K562 (cell line): ENCODE data around the gene GLB1L.

ENCODE experiments used
- CBX5 ChIP-seq: IDR thresholded peaks from 2 replicates; pipeline ENCODE4 v1.6.1; 2014; ENCODE audit warnings: low read depth, borderline replicate concordance
- CBX8 ChIP-seq: fragments of 200-600 bp; sonication (generic); IDR thresholded peaks from 2 replicates; pipeline ENCODE4 v1.6.1; 2012; ENCODE audit warnings: borderline replicate concordance, mixed run types, low read depth, mild to moderate bottlenecking, moderate library complexity, mixed read lengths, low read length, control low read depth, inconsistent platforms; ENCODE audit not compliant: poor library complexity, severe bottlenecking; ENCODE audit errors: extremely low read depth
- CUX1 ChIP-seq: fragments of 200-800 bp; sonication (Bioruptor generic); IDR thresholded peaks from 2 replicates; pipeline ENCODE4 v1.6.1; 2016; ENCODE audit warnings: missing genetic modification characterization, missing compliant biosample characterization
- ELF4 ChIP-seq: fragments of 450-650 bp; formaldehyde crosslinking; IDR thresholded peaks from 2 replicates; pipeline ENCODE4 v1.4.0; 2022; ENCODE audit warnings: missing genetic modification characterization
- ERF ChIP-seq: fragments of 450-650 bp; formaldehyde crosslinking; IDR thresholded peaks from 2 replicates; pipeline ENCODE4 v1.4.0; 2020; ENCODE audit warnings: mild to moderate bottlenecking, mixed read lengths
- ETV6 ChIP-seq, 3 experiments: fragments of 150-350 bp in 1 of 3; sonication (generic) in 1 of 3; formaldehyde crosslinking in 1 of 3; IDR thresholded peaks; 2 replicates each; pipeline versions ENCODE4 v1.6.1 to v1.8.0; 2014 to 2022; ENCODE audit warnings: borderline replicate concordance in 2 of 3, low read depth in 2 of 3, antibody characterized with exemption in 1 of 3, low read length in 1 of 3, mild to moderate bottlenecking in 1 of 3, missing genetic modification reagents in 1 of 3
- KDM5B ChIP-seq: fragments of 200-600 bp; sonication (generic); IDR thresholded peaks from 2 replicates; pipeline ENCODE4 v1.6.1; 2012; ENCODE audit warnings: low read depth, mild to moderate bottlenecking, moderate library complexity, low read length, control low read depth, inconsistent platforms; ENCODE audit not compliant: insufficient replicate concordance
- MLLT1 ChIP-seq, 2 experiments: fragments of 450-650 bp; IDR thresholded peaks; 2 replicates each; pipeline ENCODE4 v1.6.1; 2016
- POLR2AphosphoS5 ChIP-seq: IDR thresholded peaks from 2 replicates; pipeline ENCODE4 v1.6.1; 2011; ENCODE audit warnings: mild to moderate bottlenecking, low read depth, low read length, moderate library complexity; ENCODE audit not compliant: control insufficient read depth, insufficient read depth
- RNF2 ChIP-seq: sonication (generic); IDR thresholded peaks from 2 replicates; pipeline ENCODE4 v1.6.1; 2016
- XRCC4 ChIP-seq: IDR thresholded peaks from one replicate; pipeline ENCODE4 v1.6.1; 2011; ENCODE audit not compliant: insufficient read depth, insufficient read length; ENCODE audit errors: extremely low read depth
- ZNF184 ChIP-seq: sonication (generic); formaldehyde crosslinking; IDR thresholded peaks from 2 replicates; pipeline ENCODE4 v1.5.0; 2020; ENCODE audit warnings: missing genetic modification reagents
- ZNF274 ChIP-seq: IDR thresholded peaks from 2 replicates; pipeline ENCODE4 v1.6.1; 2011; ENCODE audit warnings: low read depth, mild to moderate bottlenecking, low read length, moderate library complexity, borderline replicate concordance

- TF ChIP-seq ERF (CRISPR knock-in tag): no peak
- no peak for TF ChIP-seq CUX1 (CRISPR knock-in tag)
- no peak for TF ChIP-seq POLR2AphosphoS5
- TF ChIP-seq CBX8: no peak
- no peak for TF ChIP-seq KDM5B
- TF ChIP-seq XRCC4: no peak
- no peak for TF ChIP-seq CBX5
- no peak for TF ChIP-seq ELF4
- no peak for TF ChIP-seq ETV6 (IDR thresholded peaks at IDR 0.05; ENCODE audit: borderline replicate concordance in 1 of 2, low read depth in 2 of 2, low read length in 1 of 2)
- no peak for TF ChIP-seq ETV6 (CRISPR knock-in tag; IDR thresholded peaks at IDR 0.05; ENCODE audit: borderline replicate concordance)
- no peak for TF ChIP-seq MLLT1 (IDR thresholded peaks at IDR 0.05)
- no peak for TF ChIP-seq ZNF274
- TF ChIP-seq ZNF184 (CRISPR knock-in tag): no peak
- no peak for TF ChIP-seq RNF2
Observed at GRCh38 chr2:219282375-219282774, 37.1 kb upstream of the GLB1L start.
